ENCODE data around the gene RABEP1. TPM values are rescaled to one million over a fixed set of nuclear protein-coding genes. Genes with fewer than 3 reads are reported as not detected.

RABEP1 gene
- polyA plus RNA-seq, 1 experiment = 14.9 TPM

DNA sequence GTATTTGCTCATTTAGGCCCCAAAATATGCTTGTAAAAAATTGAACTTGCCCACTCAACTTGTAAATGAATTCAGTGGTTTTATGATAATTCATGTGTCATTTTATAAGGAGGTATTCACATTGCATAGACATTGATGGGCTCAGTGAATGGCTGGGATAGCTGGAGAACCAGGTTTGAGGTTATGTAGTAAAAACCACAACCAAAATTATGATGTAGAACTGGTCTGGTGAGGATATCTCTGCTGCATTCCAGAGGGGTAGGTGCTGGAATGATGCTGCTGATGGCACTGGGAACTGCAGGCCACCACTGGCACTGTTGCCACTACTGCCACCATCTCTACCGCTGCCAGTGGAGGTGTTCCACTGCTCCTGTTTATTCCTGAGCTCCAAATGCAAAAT is 21.5 kb upstream of the RABEP1 start:
- POLR2A ChIA-PET = no interaction called here
- CTCF ChIA-PET = interaction anchor here (0.6 kb wide), 1 partner anchor 976 kb away, joined by 3 read pairs; no protein-coding TSS in a partner anchor

DNA sequence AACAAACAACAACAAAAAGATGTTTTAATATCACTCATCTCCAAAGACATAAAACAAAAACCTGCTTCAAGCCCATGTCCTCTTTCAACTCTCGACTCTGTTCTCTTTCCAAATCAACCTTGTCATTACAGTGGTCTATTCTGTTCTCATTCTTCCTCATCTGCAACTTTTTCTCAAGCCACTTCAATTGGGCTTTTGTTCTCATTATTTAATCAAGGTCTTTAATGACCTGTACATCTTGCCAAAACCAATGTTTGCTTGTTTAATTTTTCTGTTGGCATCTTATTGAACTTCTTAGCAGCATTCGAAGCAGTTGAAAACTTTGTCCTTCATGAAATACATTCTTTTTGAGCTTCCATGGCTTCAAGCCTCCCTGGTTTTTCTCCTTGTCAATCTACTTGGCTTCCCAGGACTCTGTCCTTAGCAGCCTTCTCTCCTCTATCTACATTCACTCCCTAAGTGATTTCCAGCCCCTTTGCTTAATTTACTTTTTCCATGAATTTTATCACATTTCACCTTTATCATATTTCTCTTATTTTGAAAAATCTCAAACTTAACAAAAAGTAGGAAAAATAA is 19.6 kb upstream of the RABEP1 start:
- CTCF ChIA-PET = no interaction called here
- TF ChIP-seq, protein P1, sequence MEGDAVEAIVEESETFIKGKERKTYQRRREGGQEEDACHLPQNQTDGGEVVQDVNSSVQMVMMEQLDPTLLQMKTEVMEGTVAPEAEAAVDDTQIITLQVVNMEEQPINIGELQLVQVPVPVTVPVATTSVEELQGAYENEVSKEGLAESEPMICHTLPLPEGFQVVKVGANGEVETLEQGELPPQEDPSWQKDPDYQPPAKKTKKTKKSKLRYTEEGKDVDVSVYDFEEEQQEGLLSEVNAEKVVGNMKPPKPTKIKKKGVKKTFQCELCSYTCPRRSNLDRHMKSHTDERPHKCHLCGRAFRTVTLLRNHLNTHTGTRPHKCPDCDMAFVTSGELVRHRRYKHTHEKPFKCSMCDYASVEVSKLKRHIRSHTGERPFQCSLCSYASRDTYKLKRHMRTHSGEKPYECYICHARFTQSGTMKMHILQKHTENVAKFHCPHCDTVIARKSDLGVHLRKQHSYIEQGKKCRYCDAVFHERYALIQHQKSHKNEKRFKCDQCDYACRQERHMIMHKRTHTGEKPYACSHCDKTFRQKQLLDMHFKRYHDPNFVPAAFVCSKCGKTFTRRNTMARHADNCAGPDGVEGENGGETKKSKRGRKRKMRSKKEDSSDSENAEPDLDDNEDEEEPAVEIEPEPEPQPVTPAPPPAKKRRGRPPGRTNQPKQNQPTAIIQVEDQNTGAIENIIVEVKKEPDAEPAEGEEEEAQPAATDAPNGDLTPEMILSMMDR (IDR thresholded peaks at IDR 0.05; ENCODE audit: insufficient read depth, low read depth, low read length) = no peak
- no peaks in the 10 kb centered on the region for H3K36me3 ChIP-seq (ENCODE audit: control insufficient read depth, insufficient read depth, low read length)
- no peak overlapping the region for H3K4me3 ChIP-seq (ENCODE audit: low read depth, low read length)
- no peaks in the 10 kb centered on the region for H3K27me3 ChIP-seq (ENCODE audit: control insufficient read depth, insufficient read depth, low read length)
- DNase-seq (ENCODE audit: low read depth) = no peak
- POLR2A ChIA-PET = no interaction called here

More for the DNA sequence above, 21.5 kb upstream of the RABEP1 start:
- TF ChIP-seq, protein P1 (IDR thresholded peaks at IDR 0.05; ENCODE audit: insufficient read depth, low read depth, low read length) = no peak
- H3K27me3 ChIP-seq (ENCODE audit: control insufficient read depth, insufficient read depth, low read length) = no peaks in the 10 kb centered on the region
- H3K4me3 ChIP-seq (ENCODE audit: low read depth, low read length) = no peak overlapping the region
- no peak for DNase-seq (ENCODE audit: low read depth)
- no peaks in the 10 kb centered on the region for H3K36me3 ChIP-seq (ENCODE audit: control insufficient read depth, insufficient read depth, low read length)

DNA sequence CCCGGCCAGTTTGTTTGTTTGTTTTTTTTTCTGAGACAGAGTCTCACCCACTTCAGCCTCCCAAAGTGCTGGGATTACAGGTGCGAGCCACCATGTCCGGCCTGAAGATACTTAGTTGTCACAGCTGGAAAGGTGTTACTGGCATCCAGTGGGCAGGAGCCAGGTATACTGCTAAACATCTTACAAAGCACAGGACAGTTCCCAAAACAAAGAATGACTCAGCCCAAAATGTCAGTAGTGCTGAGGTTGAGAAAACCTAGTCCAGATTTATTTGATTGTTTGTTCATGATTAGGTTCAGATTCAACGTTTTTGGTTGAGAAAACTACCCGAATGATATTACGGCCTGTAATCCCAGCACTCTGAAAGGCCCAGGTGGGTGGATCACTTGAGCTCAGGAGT is 18.6 kb upstream of the RABEP1 start:
- no peak for DNase-seq (ENCODE audit: low read depth)
- ChIA-PET POLR2A (no interaction called here), CTCF (no interaction called here)
- Histone ChIP-seq H3K27me3 (ENCODE audit: control insufficient read depth, insufficient read depth, low read length) (no peaks in the 10 kb centered on the region), H3K36me3 (ENCODE audit: control insufficient read depth, insufficient read depth, low read length) (no peaks in the 10 kb centered on the region), H3K4me3 (ENCODE audit: low read depth, low read length) (no peak overlapping the region)
- TF ChIP-seq, protein P1 (IDR thresholded peaks at IDR 0.05; ENCODE audit: insufficient read depth, low read depth, low read length) = no peak

DNA sequence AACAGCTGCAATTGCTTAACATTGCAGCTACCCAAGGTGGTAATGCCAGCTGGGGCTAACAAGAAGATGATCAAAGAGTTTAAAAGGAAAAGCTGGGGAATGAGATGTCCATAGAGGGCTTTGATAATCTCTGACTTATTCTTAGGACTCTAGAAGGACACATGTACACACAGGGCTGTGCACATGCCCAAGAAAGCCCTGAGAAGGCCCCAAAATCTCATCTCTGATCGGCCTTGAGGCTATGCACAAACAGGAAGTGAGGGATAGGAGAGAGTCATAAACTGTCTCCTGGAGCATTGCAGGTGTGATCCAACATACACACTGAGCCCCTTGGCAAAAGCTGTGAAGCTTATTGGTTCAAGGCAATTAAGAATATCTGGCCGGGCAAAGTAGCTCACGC is 17.2 kb upstream of the RABEP1 start:
- POLR2A ChIA-PET = no interaction called here
- no peak for DNase-seq (ENCODE audit: low read depth)
- TF ChIP-seq, protein P1 (IDR thresholded peaks at IDR 0.05; ENCODE audit: insufficient read depth, low read depth, low read length) = no peak
- CTCF ChIA-PET = interaction anchor here (0.6 to 0.9 kb wide), 3 partner anchors 15 to 177 kb away, joined by 3 to 4 read pairs (median 3); no protein-coding TSS in a partner anchor
- no peaks in the 10 kb centered on the region for H3K27me3 ChIP-seq (ENCODE audit: control insufficient read depth, insufficient read depth, low read length)
- H3K36me3 ChIP-seq (ENCODE audit: control insufficient read depth, insufficient read depth, low read length) = no peaks in the 10 kb centered on the region
- H3K4me3 ChIP-seq (ENCODE audit: low read depth, low read length) = no peak overlapping the region

DNA sequence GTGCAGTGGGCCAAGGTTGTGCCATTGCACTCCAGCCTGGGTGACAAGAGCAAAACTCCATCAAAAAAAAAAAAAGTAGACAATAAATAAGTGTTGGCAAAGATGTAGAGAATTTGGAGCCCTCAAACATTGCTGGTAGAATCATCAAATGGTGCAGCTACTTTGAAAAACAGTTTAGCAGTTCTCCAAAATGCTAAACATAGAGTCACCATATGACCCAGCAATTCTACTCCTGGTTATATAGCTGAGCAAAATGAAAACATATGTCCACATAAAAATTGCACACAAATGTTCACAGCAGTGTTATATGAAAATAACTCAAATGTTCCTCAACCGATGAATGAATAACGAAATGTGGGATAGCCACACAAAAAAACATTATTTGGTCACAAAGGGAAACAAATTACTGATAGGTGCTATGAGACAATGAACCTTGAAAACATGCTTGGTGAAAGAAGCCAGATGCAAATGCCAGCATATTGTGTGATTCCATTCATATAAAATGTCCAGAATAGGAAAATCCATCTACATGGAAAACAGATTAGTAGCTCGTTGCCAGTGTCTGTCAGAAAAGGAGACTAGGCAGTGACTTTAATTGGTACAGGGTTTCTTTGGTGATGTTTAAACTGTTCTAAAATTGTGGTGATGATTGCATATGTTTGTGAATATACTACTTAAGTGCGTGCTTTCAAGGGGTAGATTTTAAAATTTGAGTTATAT is 12.7 kb upstream of the RABEP1 start:
- POLR2A ChIA-PET = no interaction called here
- DNase-seq (ENCODE audit: low read depth) = no peak
- TF ChIP-seq, protein P1 (IDR thresholded peaks at IDR 0.05; ENCODE audit: insufficient read depth, low read depth, low read length) = no peak
- no peak overlapping the region for H3K4me3 ChIP-seq (ENCODE audit: low read depth, low read length)
- no peaks in the 10 kb centered on the region for H3K36me3 ChIP-seq (ENCODE audit: control insufficient read depth, insufficient read depth, low read length)
- CTCF ChIA-PET = interaction anchor here (0.7 to 1.0 kb wide), 2 partner anchors 13 to 76 kb away, joined by 3 read pairs; partner anchors contain the start of gene RABEP1
- no peaks in the 10 kb centered on the region for H3K27me3 ChIP-seq (ENCODE audit: control insufficient read depth, insufficient read depth, low read length)
